Right lobe of liver (tissue), 6 donors: ENCODE data around the gene HIPK1. TPM values are rescaled to one million over a fixed set of nuclear protein-coding genes. Genes with fewer than 3 reads are reported as not detected.

Experiments
- ATAC-seq, 4 donors: fragments of 200-7000 bp; cut with Tn5 transposase; one replicate each; pipeline ENCODE4 v1.9.1; 2020; ENCODE audit warnings: mild to moderate bottlenecking in 4 of 4, moderate library complexity in 4 of 4
- DNase-seq, 3 donors: peaks; one replicate each; pipeline ENCODE4 v3.0.0-alpha.2; 2020
- H3K27ac ChIP-seq, 3 donors: fragments of 200-600 bp; one replicate each; pipeline ENCODE4 v1.8.0; 2022
- H3K27me3 ChIP-seq, 2 donors: fragments of 200-600 bp; one replicate each; pipeline ENCODE4 v1.8.0; 2022
- H3K36me3 ChIP-seq, 4 donors: fragments of 200-600 bp; sonication (generic) in 1 of 4; one replicate each; pipeline versions ENCODE4 v1.5.1 to v1.8.0; 2017 to 2022; ENCODE audit warnings: control low read depth in 1 of 4
- H3K4me1 ChIP-seq, 4 donors: fragments of 200-600 bp; sonication (generic) in 1 of 4; one replicate each; pipeline versions ENCODE4 v1.5.1 to v1.8.0; 2017 to 2022; ENCODE audit warnings: control low read depth in 1 of 4
- H3K4me3 ChIP-seq, 3 donors: fragments of 200-600 bp; one replicate each; pipeline ENCODE4 v1.8.0; 2022
- H3K9me3 ChIP-seq, 4 donors: fragments of 200-600 bp; sonication (generic) in 1 of 4; one replicate each; pipeline versions ENCODE4 v1.5.1 to v1.8.0; 2017 to 2022; ENCODE audit warnings: control low read depth in 1 of 4
- CTCF ChIP-seq, 4 donors: fragments of 200-600 bp in 3 of 4; fragments of 450-650 bp in 1 of 4; IDR thresholded peaks; one replicate each; pipeline versions ENCODE4 v1.5.1 to v1.8.0; 2016 to 2022; ENCODE audit warnings: antibody characterized with exemption in 4 of 4, mild to moderate bottlenecking in 2 of 4
- POLR2A ChIP-seq: fragments of 450-650 bp; IDR thresholded peaks from one replicate; pipeline ENCODE4 v1.6.1; 2017; ENCODE audit warnings: antibody characterized with exemption, mild to moderate bottlenecking
- WGBS: methylation state at CpG from one replicate; pipeline ENCODE4 v1.1.6; 2018; ENCODE audit warnings: low coverage, low lambda C conversion rate; ENCODE audit not compliant: insufficient coverage; ENCODE audit errors: missing lambda C conversion rate; 5-methylcytosine and 5-hydroxymethylcytosine counted together
- intact Hi-C, 2 donors: fragments of 100-400 bp; cut with DNase I; formaldehyde crosslinking; loops; one replicate each; pipeline versions ENCODE4 v1.11.2 to v1.14.1; 2022
- total RNA-seq, 6 experiments: library from RNA; depleted of rRNA in 2 of 6; stranded (reverse); fragments of >200 nt in 2 of 6; fragmentation: NEBNext Ultra II Directional in 3 of 6; extraction: Animal tissue kit (Norgen Biotek cat#: 25700) in 3 of 6; gene quantifications; one replicate each; pipeline versions ENCODE4 v1.1.0 to v1.2.4, GENCODE V29; 2016 to 2023
- donor health status: DM: no; HTN: yes; CAD: no.
- donor health status: DM: no; HTN: no; CAD: no.
- donor health status: DM: no; HTN: no; CAD: no.
- donor health status: DM: no; HTN: yes; CAD: no.
- donor health status: DM: no; HTN: yes; CAD: no.

HIPK1 gene
- total RNA-seq, 6 experiments from 2014 or later, result 19.0 to 29.6 (median 23.5) TPM

DNA sequence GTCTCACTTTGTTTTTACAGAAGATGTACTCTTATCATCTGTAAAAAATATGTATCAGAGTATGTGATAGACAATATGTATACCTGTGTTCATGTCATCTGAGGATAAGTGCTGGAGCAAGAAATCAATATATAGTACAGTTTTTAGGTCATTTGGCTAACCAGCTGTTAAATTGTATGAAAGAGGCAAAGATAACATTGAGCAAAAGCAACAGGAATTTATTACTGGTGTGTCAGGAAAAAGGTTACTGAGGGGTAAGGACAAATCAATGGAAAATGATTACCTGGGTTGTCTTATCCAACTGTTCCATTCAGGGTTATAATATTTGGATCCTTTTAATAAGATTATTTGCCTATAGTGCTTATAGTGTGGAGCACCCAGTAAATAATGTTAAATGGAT is 4.9 kb downstream of the HIPK1 start:
- ATAC-seq (no peak), DNase-seq (no peak)
- no peaks in the 10 kb centered on the region for H3K9me3 ChIP-seq
- TF ChIP-seq CTCF (IDR thresholded peaks at IDR 0.05) (no peak), POLR2A (no peak)
- intact Hi-C loops, result no loop called here
- H3K36me3 ChIP-seq, result no peaks in the 10 kb centered on the region
- peaks cover 0 to 36% (median 17%) of the 10 kb centered on the region in 4 donors for H3K4me1 ChIP-seq
- no peaks in the 10 kb centered on the region for H3K27me3 ChIP-seq
- H3K27ac ChIP-seq, result peak overlapping the region in 1 of 3 donors; percentile 7
- no peak overlapping the region for H3K4me3 ChIP-seq

GRCh38 chr1:113934511-113935055 is 5.5 kb downstream of the HIPK1 start:
- Histone ChIP-seq H3K4me1 (peaks cover 0 to 36% (median 17%) of the 10 kb centered on the region in 4 donors), H3K9me3 (no peaks in the 10 kb centered on the region), H3K27ac (peak overlapping the region in 1 of 3 donors; percentile 7), H3K4me3 (no peak overlapping the region), H3K27me3 (no peaks in the 10 kb centered on the region), H3K36me3 (no peaks in the 10 kb centered on the region)
- intact Hi-C loops, result no loop called here
- ATAC-seq (no peak), DNase-seq (no peak)
- TF ChIP-seq POLR2A (no peak), CTCF (IDR thresholded peaks at IDR 0.05) (no peak)
- WGBS, result 46% methylated on average over 5 of the region's 5 CpGs

GRCh38 chr1:113935176-113935575 is 6.1 kb downstream of the HIPK1 start:
- 75% methylated on average over 1 of the region's 1 CpG for WGBS
- no peak overlapping the region for H3K27ac ChIP-seq

DNA sequence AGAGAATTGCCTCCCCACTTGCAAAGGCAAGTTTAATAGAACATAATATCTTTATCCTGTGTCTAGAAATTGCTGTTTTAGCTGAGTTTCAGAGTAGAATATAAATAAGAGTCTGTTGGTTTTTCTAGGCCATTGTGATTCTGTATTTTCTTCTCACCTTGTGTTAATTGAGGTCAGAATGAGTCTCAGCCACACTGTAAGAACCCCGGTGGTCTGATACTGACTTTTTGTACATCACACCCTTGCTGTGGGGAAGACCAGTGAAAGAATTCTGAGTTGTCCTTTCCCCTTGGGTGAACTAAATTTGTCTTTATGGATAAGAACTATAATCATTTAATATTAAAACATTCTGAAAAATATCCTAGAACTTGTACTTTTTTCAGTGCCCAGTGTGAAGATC is 6.8 kb downstream of the HIPK1 start:
- WGBS, result 79% methylated on average over 1 of the region's 1 CpG
- Histone ChIP-seq H3K27ac (no peak overlapping the region), H3K9me3 (no peaks in the 10 kb centered on the region), H3K4me3 (no peak overlapping the region), H3K36me3 (peaks cover 0 to 5% (median 0%) of the 10 kb centered on the region in 4 donors), H3K4me1 (peaks cover 0 to 38% (median 16%) of the 10 kb centered on the region in 4 donors), H3K27me3 (no peaks in the 10 kb centered on the region)
- DNase-seq (no peak), ATAC-seq (no peak)
- intact Hi-C loops, result no loop called here
- TF ChIP-seq POLR2A, result no peak
- TF ChIP-seq CTCF (IDR thresholded peaks at IDR 0.05), result no peak

More at GRCh38 chr1:113935176-113935575, 6.1 kb downstream of the HIPK1 start:
- Histone ChIP-seq H3K4me3 (no peak overlapping the region), H3K36me3 (no peaks in the 10 kb centered on the region), H3K27me3 (no peaks in the 10 kb centered on the region), H3K9me3 (no peaks in the 10 kb centered on the region), H3K4me1 (peaks cover 0 to 36% (median 17%) of the 10 kb centered on the region in 4 donors)
- DNase-seq, result no peak
- TF ChIP-seq POLR2A (no peak), CTCF (IDR thresholded peaks at IDR 0.05) (no peak)
- intact Hi-C loops, result no loop called here
- no peak for ATAC-seq

DNA sequence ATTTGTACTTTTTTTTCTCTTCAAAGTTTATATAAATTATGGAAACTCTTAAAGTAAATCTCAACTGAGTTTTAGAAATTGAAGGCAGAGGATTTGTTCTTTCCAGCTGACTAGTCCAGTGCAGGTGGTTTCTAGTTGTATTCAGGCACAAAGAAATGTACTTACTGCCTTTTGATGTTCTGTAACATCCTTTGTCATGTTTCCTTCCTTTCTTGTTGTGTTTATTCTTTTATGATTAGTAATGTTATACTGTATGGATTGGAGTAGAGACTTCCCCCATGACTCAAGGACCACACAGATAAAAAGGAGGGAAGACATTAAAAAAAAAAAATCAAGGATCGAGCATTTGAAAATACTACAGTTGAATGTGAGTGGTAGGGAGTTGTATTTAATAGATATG is 8.0 kb downstream of the HIPK1 start:
- peaks cover 0 to 5% (median 0%) of the 10 kb centered on the region in 4 donors for H3K36me3 ChIP-seq
- H3K4me3 ChIP-seq, result no peak overlapping the region
- DNase-seq (no peak), ATAC-seq (no peak)
- no peaks in the 10 kb centered on the region for H3K9me3 ChIP-seq
- no peaks in the 10 kb centered on the region for H3K27me3 ChIP-seq
- H3K4me1 ChIP-seq, result peaks cover 0 to 35% (median 14%) of the 10 kb centered on the region in 4 donors
- no peak for TF ChIP-seq POLR2A
- no peak for TF ChIP-seq CTCF (IDR thresholded peaks at IDR 0.05)
- intact Hi-C loops, result no loop called here
- 74% methylated on average over 1 of the region's 1 CpG for WGBS
- no peak overlapping the region for H3K27ac ChIP-seq
